ENCODE measurements around the gene PGGT1B.

PGGT1B gene

DNA sequence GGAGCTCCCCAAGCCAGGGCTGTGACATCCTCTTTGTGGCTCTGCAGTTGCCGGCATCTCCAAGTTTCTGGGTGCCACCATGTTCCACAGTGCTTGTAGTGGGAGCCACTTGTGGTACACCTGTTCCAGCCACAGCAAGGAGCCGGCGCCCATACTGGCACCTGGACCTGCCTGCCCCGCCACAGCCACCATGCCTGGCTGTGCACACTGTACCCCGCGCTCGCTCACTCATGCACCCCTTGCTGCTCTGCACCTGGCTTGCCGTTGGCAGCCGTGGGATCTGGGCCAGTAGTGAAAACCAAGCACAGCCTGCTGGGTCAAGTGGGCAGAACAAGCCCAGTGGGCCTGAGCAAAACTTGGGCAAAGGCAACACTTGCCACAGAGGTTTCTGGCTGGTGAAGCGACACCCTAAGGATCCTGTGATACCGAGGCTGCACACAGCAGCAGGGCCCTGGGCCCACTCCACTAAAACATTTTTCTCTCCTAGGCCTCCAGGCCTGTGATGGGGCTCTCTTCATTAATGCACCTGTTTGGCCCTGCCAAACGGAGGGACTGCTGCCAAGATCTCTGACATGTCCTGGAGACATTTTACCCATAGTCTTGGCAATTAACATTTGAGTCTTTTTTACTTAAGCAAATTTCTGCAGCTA is 95.8 kb downstream of the PGGT1B start:
- no peak overlapping the region for H3K9ac ChIP-seq (ENCODE audit: low read length in 2 of 2)
- peaks cover 33 to 44% of the 10 kb centered on the region in 2 donors for H3K27me3 ChIP-seq (ENCODE audit: control insufficient read depth in 1 of 2, insufficient read depth in 2 of 2, low read length in 2 of 2)

DNA sequence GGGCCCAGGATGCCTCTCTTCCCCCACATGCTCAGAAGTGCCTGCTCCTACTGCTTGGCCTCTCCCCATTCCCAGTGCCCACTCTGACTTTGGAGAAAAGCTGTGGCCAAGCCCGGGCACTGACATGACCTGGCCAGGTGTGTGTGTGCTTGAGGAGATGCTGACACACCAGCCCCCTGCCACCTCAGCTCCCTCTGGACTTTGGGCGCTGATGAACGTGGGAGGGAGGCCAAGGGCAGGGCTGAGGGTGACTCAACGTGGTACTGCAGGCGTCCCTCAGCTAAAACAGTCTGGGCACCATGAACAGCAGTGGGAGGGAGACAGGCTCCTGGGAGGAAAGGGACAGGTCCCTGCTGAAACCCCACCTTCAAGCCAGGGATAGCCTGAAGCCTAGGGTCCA is 96.9 kb downstream of the PGGT1B start:
- no peaks in the 10 kb centered on the region for H3K36me3 ChIP-seq (ENCODE audit: control insufficient read depth in 2 of 2, insufficient read depth in 2 of 2, low read length in 2 of 2)
- H3K27me3 ChIP-seq (ENCODE audit: control insufficient read depth in 1 of 2, insufficient read depth in 2 of 2, low read length in 2 of 2): peaks cover 29 to 39% of the 10 kb centered on the region in 2 donors
- no peak overlapping the region for H3K27ac ChIP-seq (ENCODE audit: low read length)
- H3K4me1 ChIP-seq (ENCODE audit: control insufficient read depth, insufficient read depth, low read length): peaks cover 14% of the 10 kb centered on the region
- H3K9me3 ChIP-seq (ENCODE audit: control insufficient read depth in 2 of 2, low read length in 2 of 2): no peaks in the 10 kb centered on the region
- H3K4me3 ChIP-seq (ENCODE audit: low read length in 2 of 2): no peak overlapping the region
- H3K9ac ChIP-seq (ENCODE audit: low read length in 2 of 2): no peak overlapping the region

More for the DNA sequence above, 95.8 kb downstream of the PGGT1B start:
- no peaks in the 10 kb centered on the region for H3K9me3 ChIP-seq (ENCODE audit: control insufficient read depth in 2 of 2, low read length in 2 of 2)
- peaks cover 16% of the 10 kb centered on the region for H3K4me1 ChIP-seq (ENCODE audit: control insufficient read depth, insufficient read depth, low read length)
- H3K27ac ChIP-seq (ENCODE audit: low read length): no peak overlapping the region
- no peak overlapping the region for H3K4me3 ChIP-seq (ENCODE audit: low read length in 2 of 2)
- H3K36me3 ChIP-seq (ENCODE audit: control insufficient read depth in 2 of 2, insufficient read depth in 2 of 2, low read length in 2 of 2): no peaks in the 10 kb centered on the region

DNA sequence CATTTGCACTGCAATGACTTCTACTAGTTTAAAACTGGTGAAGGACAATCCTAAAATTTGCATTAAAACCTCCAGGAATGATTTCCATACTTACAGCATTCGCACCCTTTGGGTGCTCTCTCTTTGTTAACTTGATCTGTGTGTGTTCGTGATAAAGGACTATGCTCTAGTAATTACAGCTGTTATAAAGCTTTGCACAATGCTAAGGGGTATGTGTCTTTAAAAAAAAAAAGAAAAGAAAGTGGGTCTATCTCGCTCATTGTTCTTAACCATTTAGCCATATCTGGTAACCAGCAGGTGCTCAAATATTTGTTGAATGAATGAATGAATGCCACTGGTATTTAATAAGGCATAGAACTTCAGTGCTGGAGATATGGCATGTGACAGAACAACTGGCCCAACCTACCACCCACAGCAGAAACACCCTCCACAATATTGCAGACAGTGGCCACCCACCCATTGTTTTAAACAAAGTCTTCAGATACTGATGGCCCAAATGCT is 101.7 kb downstream of the PGGT1B start:
- H3K9me3 ChIP-seq (ENCODE audit: control insufficient read depth in 2 of 2, low read length in 2 of 2): no peaks in the 10 kb centered on the region
- no peak overlapping the region for H3K27ac ChIP-seq (ENCODE audit: low read length)
- H3K36me3 ChIP-seq (ENCODE audit: control insufficient read depth in 2 of 2, insufficient read depth in 2 of 2, low read length in 2 of 2): no peaks in the 10 kb centered on the region
- no peak overlapping the region for H3K9ac ChIP-seq (ENCODE audit: low read length in 2 of 2)
- no peaks in the 10 kb centered on the region for H3K4me1 ChIP-seq (ENCODE audit: control insufficient read depth, insufficient read depth, low read length)
- no peak overlapping the region for H3K4me3 ChIP-seq (ENCODE audit: low read length in 2 of 2)
- peaks cover 9 to 14% of the 10 kb centered on the region in 2 donors for H3K27me3 ChIP-seq (ENCODE audit: control insufficient read depth in 1 of 2, insufficient read depth in 2 of 2, low read length in 2 of 2)

All from stomach smooth muscle (tissue), 2 donors.